Stimulated activated CD8-positive, alpha-beta memory T cell treated with anti-CD3 and anti-CD28 coated beads, Interleukin-4, amount 100 ng/mL, for 48 hours (primary cell): Measurements from ENCODE around the gene SUFU.
"Not testable (repeated sequence)": the region's sequence is repeated elsewhere in the genome, so short reads cannot be mapped to it uniquely, and the experiment has no call there.

Experiments used
- DNase-seq: peaks from one replicate; pipeline ENCODE4 v3.0.0-alpha.2; 2020

SUFU gene

DNA sequence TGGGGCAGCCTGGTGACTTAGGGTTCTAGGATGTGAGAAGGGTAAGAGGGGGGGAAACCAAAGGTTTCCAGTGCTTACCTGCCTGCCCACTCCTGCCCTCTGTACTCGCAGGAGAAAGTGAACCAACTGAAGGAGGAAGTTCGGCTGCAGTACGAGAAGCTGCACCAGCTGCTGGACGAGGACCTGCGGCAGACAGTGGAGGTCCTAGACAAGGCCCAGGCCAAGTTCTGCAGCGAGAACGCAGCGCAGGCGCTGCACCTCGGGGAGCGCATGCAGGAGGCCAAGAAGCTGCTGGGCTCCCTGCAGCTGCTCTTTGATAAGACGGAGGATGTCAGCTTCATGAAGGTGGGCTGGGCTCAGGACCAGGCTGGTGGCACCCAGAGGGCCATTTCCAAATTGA lies 151.2 kb downstream of the SUFU start:
- DNase-seq: no peak

DNA sequence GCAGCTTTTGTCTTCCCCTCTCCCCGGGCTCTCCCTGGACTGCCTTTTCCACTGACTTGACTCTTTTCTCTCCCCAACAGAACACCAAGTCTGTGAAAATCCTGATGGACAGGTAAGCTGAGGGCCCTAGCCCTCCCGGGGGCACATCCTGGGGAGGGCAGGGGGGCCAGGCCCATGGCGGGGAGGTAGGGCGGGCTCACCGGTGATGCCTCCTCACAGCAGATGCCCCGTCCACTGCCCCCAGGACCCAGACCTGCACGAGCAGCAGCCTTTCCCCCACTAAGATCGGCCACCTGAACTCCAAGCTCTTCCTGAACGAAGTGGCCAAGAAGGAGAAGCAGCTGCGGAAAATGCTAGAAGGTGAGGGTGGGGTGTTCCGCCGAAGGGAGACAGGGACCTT lies 152.3 kb downstream of the SUFU start:
- DNase-seq: no peak

DNA sequence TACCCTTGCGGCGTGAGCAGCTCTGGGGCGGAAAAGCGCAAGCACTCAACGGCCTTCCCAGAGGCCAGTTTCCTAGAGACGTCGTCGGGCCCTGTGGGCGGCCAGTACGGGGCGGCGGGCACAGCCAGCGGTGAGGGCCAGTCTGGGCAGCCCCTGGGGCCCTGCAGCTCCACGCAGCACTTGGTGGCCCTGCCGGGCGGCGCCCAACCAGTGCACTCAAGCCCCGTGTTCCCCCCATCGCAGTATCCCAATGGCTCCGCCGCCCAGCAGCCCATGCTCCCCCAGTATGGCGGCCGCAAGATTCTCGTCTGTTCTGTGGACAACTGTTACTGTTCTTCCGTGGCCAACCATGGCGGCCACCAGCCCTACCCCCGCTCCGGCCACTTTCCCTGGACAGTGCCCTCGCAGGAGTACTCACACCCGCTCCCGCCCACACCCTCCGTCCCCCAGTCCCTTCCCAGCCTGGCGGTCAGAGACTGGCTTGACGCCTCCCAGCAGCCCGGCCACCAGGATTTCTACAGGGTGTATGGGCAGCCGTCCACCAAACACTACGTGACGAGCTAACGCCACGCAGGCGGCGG lies 153.1 kb downstream of the SUFU start:
- DNase-seq: no peak

DNA sequence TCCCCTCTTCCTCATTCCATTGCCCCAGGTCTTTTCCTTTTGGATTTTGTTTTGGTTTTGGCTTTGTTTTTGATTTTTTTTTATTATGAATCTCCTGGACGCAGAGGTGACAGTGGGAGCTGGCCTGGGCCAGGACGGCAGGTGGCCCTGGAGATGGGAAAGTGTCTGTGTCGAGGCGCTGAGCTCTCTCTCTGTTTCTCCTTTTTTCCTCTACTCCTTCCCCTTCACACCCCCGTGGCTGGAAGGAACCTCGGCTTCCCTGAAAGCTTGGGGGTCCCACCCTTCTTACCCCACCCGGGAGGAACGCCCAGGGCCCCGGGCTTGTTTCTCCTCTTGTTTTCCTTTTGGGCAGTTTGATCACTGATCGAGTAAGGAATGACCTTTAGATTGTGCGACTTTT lies 153.7 kb downstream of the SUFU start:
- DNase-seq: no peak

DNA sequence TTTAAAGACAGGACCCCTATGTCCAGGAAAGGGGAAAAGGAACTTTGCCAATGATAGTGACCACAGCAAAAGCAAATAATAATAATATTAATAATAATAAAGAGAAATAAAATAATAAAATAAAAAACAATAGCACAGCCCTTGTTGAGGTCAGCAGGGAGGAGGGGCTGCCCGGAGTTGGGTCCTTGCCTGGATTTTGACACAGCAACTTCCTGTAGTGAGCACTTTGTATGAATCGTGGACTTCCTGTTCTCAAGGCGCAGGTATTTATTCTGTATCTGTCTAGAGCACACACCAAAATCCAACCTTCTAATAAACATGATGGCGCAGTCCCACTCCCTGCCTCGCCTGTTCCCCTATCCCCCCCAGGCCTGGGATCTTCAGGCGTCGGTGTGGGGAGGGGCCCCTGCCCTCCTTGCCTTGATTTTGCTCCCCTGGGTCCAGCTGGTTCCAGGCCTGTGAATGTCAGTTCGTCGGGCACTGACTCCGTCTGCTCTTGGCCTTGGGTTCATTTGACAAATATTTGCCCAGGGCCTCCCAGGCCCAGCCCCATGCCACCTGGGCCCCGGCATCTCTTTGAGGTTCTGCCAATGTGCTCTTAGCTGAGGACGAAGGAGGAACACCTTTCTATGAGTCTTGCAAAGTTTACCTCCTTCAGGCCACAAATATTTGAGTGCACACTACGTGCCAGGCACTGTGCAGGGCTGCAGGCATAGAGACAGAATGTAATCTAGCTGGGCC lies 154.4 kb downstream of the SUFU start:
- no peak for DNase-seq

DNA sequence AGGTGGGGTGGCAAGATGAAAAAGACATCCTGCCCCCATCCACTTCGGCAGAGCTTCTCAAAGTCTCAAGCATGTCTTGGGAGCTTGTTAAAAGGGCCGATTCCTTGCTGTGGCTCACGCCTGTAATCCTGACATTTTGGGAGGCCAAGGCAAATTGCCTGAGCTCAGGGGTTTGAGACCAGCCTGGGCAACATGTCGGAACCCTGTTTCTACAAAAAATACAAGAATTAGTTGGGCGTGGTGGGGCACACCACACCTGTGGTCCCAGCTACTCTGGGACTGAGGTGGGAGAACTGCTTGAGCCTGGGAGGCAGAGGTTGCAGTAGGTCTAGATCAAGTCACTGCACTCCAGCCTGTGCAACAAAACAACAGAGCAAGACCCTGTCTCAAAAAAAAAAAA lies 155.0 kb downstream of the SUFU start:
- DNase-seq: no peak

DNA sequence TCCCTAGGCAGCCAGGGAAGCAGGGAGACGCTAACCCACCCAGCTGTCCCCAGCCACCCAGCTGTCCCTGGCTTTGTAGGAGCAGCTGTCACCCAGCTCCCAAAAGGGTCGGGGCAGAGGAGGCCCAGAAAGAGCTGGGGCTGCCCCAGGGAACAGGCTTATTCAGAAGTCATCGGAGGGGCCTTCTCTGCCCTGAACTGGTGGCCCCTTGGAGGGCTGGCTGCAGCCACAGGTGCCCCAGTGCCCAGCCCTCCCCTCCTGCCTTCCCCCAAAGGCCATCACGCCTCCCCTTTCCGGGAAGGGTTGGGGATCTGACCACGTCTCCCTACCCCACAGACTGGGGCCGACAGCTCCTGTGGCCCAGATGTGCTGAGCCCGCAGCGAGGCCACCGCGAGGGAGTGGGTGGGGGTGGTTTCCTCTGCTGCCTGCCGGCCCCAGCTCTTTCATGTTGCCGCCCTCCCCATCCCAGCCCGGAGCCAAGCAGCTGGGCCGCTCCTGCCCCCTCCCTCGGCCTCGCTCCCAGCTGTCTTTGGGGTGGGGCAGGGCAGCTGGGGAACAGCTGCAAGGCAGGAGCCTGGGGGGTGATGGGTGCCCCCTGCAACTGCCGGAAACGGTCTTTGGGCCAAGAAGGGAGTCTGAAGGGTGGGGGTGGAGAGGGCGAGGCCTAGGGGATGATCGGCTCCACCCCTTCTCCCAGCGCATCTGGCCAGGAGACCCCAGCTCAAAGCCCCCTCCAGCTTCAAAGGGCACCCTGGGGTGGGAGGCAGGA lies 157.3 kb downstream of the SUFU start:
- DNase-seq: peak; percentile 86

DNA sequence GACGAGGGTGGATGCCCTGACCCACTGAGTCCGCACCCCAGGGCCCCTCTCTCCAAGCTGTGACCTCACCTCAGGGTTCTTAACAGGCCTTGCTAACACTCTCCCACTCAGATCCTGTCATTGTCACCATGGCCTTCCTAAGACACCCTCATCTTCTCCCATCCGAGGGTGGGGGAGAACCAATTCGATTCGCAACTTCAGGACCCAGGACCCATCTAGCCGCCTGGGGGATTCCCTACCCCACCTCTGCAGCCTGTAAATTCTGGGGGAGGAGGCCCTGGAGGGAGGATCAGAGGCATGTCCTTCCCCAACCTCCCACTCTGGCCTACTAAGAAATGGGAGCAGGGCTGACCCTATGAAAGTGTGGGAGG lies 157.9 kb downstream of the SUFU start:
- no peak for DNase-seq

DNA sequence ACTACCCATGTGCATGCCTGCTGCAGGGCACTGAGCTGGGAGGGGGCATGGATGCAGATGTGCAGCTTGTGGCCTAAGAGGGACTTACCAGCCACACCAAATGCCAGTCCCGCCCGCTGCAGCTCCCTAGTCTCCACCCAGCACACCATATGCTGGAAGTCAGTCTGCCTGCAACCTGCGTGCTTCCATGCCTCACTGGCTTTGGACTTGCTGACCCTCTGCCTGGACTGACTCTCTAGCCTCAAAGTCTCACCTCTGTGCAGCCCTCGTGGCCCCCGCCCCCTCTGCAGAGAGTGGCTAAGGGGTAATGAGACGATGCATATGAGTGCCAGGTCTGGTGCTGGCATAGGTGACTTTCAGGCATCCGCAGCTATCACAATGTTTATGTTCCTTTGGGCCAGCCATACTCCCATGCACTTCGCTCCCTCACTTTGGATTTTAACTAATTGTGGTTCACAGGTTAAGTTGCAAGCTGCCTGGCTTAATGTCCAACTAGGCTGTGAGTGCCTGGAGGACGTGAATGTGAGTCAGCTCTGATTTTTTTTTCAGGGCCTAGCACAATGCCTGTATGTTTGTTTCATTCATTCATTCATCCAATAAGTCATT lies 162.2 kb downstream of the SUFU start:
- DNase-seq: no peak

DNA sequence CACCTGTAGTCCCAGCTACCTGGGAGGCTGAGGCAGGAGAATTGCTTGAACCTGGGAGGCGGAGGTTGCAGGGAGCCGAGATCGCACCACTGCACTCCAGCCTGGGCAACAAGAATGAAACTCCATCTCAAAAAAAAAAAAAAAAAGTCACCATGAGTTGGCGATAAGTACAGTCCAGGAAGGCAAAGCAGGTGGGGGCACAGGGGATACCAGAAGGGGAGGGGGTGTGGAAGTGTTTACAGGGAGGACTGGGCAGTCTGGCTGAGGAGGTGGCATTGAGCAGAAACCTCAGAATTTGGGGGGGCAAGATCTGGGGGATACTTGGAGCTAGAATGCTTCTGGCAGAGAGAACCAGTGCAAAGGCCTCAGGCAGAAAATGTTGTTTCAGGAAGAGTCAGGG lies 163.6 kb downstream of the SUFU start:
- not testable (repeated sequence) for DNase-seq

DNA sequence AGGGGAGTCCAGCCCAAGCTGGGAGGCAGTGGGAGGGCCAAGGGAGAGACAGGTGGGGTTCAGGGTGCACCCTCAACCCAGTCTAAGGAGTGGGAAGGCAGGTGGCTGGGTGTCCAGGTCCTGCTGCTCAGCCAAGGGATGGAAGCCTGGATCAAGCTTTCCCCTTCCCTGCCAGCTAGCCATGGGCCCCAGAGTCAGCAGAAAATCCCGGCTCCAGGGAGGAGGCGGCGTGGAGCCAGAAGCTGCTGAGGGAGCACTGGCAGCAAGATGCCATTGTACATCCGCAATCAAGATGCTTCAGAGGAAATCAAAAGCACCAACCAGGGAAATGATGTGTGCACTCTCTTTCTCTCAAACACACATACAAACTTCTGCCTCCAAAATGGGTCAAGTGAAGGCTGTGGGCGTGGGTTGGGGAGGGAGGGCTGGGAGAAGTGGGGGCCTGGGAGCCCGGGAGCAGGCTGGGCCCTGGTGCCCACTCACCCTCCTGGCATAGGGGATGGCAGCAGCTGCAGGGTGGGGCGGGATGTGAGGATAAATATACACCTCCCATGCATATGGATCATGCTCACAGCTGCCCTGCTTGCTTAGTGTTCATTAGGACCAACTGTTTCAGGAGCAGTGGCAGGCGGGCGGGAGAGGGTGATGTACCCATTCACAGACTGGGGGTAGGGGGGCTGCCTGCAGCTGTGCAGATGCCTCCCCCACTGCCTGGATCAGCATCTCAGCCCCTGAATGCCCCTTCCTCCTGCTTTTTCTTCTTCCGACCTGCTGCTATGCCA lies 164.7 kb downstream of the SUFU start:
- DNase-seq: no peak

DNA sequence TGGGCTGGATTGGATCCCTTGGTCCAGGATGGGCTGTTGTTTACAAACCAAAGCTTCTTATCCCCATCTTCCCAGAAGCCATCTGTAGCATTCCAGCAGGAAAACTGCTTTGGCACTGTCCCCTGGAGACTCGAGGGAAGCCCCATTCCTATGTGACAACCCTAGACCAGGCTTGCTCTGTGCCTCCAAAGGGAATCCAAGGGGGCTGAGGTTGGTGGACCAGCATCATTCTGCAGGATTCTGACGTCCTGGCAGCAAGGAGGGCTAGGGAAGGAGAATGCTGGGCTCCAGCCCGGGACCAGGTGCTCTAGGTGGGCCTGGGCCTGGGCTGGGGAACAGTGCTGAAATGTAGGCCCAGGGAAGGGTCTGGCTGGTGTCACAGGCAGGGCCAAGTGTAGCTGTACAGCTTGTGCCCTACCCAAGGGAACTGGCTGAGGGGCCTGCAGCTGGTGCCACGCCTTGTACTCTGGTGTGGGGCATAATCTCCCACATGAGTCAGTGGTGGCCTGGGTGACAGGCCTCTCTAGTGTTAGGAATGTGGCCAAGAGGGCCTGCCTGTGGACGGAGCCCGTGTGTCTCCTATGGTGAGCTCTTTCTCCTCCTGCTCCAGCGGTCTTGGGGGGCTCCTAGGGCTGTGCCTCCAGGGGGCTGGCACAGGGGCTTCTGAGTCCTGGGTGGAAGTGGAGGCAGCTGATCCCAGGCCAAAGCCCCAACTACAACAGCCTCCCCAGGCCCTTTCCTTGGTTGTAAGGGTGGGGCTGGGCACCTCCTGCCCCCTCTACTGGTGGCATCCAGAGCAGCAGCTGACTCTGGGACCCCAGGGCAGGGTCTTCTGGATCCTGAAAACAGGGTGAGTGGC lies 165.7 kb downstream of the SUFU start:
- no peak for DNase-seq

DNA sequence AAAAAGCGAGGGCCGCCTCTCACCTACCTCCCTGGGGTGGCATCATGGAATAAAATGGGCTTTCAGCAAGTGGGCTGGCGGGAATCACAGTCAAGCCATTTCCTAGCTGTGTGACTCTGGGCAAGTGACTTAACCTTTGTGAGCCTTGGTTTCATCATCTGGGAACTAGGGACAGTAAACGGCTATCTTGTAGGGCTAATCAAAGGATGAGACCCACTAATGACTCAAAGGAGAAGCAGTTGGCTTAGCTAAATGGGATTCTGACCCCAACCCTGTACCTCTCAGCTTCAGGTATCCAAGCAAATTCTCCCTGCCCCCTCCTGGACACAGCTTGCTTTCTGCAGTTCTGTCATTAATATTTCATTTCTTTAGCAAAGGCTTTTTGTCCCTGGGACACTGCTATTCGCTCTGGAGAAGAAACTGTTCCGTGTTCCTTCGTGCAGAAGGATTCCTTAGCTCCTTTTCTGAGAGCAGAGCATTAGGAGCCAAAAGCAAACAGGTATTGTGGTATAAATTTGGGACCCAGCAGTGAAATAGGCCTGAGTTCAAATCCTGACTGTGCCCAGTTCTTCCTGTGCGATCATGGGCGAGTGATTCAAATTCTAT lies 166.4 kb downstream of the SUFU start:
- no peak for DNase-seq

DNA sequence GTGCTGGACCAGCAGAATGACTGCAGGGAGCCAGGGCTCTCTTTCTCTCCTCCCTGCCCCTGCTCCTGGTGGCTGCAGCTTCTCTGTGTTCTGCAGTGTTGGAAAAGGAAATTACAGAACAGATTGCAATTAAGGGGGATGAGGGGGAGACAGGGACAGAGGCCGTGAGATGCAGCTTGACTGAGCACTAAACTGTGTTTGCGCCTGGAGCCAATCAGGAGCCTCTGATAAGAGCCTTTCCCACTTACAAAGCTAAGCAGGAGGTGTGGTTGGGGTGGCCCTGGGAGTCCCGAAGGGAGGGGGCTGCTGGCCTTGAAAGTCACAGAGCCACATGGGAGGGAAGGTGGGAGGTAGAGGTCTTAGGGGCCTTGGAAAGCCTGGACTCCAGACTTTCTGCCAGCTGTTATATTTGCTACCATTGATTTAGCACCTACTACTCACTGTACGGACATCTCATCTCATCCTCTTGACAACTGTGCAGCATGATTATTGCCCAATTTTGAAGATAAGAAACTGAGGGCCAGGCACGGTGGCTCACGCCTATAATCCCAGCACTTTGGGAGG lies 167.2 kb downstream of the SUFU start:
- DNase-seq: no peak

DNA sequence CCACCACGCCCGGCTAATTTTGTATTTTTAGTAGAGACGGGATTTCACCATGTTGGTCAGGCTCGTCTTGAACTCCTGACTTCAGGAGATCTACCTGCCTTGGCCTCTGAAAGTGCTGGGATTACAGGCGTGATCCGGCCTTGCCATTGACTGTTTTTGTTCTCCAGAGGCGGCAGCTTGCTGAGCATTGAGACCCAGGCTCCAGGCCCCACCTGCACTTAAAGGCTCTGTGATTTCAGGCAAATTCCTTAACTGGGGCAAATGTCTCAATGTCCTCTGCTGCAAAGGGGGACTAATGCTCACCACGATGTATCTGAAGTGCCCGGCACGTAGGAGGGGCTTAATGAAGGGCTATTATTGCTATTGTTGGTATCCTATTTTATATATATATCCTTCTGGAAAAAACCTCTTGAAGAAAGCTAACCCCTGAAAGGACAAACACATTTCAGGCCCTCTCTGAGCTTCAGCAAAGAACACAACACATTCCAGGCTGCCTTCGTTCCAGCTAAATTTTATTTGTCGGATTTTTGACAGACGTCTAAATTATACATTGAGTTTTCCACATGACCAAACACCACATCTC lies 169.6 kb downstream of the SUFU start:
- DNase-seq: no peak

DNA sequence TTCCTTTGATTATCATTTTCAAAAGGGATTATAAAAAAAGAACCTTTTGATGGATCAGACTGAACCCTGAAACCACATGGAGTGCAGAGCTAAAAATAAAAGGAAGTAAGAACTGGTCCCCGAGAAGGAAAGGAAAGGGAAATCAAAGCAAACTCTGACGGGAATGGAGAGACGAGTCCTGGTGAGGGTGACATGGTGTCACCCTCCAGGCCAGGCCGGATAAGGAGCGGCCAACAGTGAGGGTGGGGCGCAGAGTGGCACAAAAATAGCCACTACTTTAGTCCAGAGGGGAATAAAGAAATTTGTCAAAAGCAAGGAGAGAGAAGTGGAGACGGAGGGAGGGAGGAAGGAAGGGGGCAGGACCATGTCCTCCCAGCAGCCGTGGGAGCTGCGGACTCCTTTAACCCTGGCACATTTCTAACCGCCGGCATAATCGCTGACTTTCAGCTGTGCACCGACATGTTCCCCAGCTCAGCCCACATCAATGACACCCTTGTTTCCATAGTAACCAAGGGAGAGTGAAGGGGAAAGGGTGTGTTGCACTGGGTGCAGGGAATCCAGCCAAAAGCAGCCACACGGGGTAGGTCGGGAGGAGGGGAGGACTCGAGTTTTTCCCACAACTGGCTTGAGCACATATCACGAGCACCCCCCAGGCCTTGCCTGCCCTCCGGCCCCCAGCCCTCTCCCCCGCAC lies 170.2 kb downstream of the SUFU start:
- DNase-seq: peak; percentile 76

DNA sequence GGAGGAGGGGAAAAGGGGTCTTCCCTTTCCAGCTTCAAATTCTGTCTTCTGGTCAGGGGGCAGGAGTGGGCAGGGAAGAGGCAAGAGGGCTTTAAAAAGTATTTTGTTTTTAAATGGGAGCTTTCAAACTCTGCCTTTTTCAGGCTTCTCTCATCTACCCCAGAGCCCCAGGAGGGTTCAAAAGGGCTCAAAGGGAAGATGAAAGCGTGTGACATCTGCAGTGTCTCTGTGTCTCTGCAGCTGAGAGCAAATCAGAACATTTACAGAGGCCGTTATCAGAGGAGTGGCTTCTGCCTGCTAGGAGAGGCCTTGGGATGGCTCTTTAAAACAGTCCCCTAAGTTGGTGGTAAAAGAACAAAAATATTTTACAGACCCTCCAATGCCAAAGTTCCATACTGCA lies 170.8 kb downstream of the SUFU start:
- DNase-seq: no peak

DNA sequence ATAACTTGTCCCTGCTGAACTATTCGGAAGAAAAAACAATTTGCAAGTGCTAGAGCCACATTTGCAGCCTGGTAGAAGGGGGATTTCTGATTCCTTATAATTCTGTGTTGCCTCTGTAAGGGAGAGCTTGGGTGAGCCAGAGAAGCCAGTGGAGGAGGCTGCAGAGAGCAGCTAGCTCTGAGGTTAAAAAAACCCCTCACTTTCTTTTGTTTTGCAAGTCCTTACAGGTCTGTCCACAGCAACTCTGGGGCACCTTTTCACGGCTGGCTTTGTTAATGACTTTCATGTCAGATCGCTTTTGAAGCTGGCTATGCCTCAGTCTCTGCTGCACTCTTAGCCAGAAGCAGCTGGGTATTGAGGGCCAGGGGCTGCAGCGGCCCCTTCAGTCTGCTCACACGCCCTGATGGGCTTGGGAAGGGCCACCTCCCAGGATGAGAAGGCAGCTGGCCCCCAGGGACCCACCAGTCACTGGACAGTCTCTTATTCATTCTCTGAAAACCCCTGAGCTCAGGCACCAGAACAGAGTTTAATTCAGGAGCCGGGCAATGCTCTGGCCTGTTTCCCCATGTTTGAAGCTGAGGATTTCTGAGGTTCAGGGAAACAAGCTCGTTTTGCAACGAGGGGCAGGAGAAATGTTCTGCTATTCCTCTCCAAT lies 171.4 kb downstream of the SUFU start:
- DNase-seq: no peak

DNA sequence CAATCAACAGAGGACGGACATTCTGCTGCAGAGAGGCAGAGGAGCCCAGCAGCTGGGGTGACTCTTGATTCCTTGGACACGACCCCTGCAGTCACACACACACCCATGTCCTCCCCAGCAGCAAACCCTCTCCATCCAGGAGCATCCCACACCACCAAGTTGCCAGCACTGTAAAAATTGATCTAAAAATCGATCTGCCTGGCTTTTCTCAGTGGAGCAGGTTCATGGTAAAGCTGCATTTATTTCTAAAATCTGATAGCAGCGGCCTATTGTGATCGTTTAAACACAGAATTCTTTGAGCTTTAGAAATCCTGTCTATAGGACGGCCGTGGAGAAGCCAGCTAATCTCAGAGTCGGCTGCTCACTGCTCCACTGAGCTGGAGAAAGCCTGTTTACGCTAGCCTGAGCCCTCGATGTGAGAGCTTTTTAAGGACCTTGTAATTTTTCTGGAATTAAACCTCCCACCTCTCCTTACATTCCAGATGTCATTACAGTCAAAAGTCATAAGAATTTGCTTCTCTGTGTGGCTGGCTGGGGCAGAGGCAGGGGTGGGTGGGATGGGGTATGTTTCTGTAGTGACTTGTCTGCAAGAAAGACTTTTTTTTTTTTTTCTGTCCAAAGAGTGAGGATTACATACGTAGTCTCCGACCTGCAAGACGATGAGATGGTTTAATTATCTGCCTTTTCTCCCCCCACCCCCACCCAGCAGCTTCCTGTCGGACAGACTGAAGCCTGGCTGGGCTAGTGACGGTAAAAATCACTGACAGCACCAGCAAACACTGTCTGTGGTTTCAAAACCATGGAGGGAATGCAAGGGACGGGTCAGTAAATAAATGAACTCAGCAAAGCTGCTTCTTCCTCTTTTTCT lies 172.1 kb downstream of the SUFU start:
- DNase-seq: no peak
